H1 (cell line): Measurements from ENCODE around the gene DNAJC5G. TPM values are rescaled to one million over a fixed set of nuclear protein-coding genes. Genes with fewer than 3 reads are reported as not detected.
A peak's percentile ranks its signal among the peaks of the same experiment; 100 is the strongest.

ENCODE experiments used
- HDAC2 ChIP-seq, 2 experiments: fragments of 300-600 bp in 1 of 2; sonication (generic) in 1 of 2; IDR thresholded peaks; 2 replicates each; pipeline ENCODE4 v1.6.1; 2011 to 2012; ENCODE audit warnings: low read depth in 2 of 2, low read length in 2 of 2, mild to moderate bottlenecking in 2 of 2, moderate library complexity in 2 of 2, borderline replicate concordance in 1 of 2, inconsistent platforms in 1 of 2
- KDM4A ChIP-seq: IDR thresholded peaks from one replicate; pipeline ENCODE4 v1.7.1; 2012; ENCODE audit warnings: low read depth, mild to moderate bottlenecking, moderate library complexity, low read length, inconsistent platforms; ENCODE audit not compliant: severe bottlenecking
- PHF8 ChIP-seq: fragments of 200-600 bp; sonication (generic); conservative IDR thresholded peaks from 2 replicates; pipeline ENCODE4 v1.7.1; 2012; ENCODE audit warnings: low read depth, mild to moderate bottlenecking, inconsistent platforms, low read length, moderate library complexity
- SP1 ChIP-seq: IDR thresholded peaks from 2 replicates; pipeline ENCODE4 v1.6.1; 2011; ENCODE audit warnings: low read depth, low read length
- TAF7 ChIP-seq: optimal IDR thresholded peaks from 2 replicates; pipeline ENCODE3; 2011; ENCODE audit warnings: low read depth, mild to moderate bottlenecking, inconsistent platforms, low read length, moderate library complexity, borderline replicate concordance
- polyA plus RNA-seq, 7 experiments: library from polyadenylated mRNA; depleted of rRNA in 3 of 7; stranded (reverse) in 5 of 7; unstranded in 2 of 7; fragments of >200 nt in 5 of 7; fragments of 200-250 nt in 2 of 7; gene quantifications; 1 replicate in 5 of 7; 2 replicates in 1 of 7; 4 replicates in 1 of 7; pipeline versions ENCODE4 v1.2.1 to v1.2.3, GENCODE V29; 2011 to 2013; ENCODE audit warnings: missing spikeins in 2 of 7, mixed read lengths in 2 of 7
- total RNA-seq: library from RNA; stranded (reverse); fragmentation: NEBNext Ultra II Directional; extraction: Animal tissue kit (Norgen Biotek cat#: 25700); gene quantifications from 2 replicates; pipeline ENCODE4 v1.2.1, GENCODE V29; 2021

Gene DNAJC5G
- total and polyA plus RNA-seq, 2 of the 8 experiments (the other 6 are each of a cell fraction or from before 2014, with no cell fraction given): 0.83 to 1.4 TPM

DNA sequence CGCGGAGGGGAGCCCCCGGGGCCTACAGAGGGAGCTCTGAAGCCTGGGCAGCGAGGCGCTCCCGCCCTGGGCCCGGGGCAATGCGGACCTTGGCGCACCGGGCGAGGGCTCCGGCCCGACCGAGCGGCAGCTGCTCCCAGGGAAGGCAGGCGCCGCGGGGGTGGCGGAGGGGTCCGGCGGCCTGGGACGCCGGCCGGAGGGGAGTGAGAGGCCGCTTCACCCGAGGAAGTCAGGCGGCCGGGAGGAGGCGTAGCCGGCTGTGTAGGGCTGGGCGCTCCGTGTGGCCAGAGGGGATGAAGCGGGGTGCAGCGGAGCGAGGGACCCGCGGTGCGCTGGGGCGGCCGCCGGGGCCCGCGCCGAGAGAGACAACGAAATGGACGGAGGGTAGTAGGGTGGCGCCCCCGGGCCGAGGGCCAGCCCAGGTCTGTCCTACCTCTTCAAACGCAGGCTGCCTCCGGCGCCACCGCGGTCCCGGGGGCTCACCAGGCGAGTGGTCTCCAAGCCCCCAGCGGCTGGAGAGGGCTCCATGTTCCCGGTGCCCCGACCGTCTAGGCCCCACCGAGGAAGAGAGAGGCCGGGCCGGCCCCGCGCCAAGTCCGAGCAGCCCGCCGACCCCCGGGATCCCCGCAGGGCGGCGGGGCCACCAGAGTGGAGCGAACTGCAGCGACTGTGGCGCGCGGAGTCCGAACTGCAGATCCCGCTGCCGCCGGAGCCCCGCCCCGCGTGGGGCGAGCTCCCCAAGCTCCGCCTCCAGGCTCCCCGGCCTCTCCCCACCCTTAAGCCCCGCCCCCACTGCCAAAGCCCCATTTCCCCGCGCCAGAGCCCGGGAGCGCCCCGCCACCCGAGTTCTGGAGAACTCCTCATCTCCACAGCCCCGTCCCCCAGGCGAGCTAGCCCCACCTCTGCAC is 12.6 kb upstream of the DNAJC5G start, which contains the start of gene SLC30A3 (continued):
- TF ChIP-seq KDM4A (peak; percentile 99), PHF8 (peak; percentile 30), TAF7 (no peak), HDAC2 (IDR thresholded peaks at IDR 0.05; ENCODE audit: borderline replicate concordance in 1 of 2, low read depth in 2 of 2, low read length in 2 of 2) (peak in 1 of 2 experiments; percentile 23; a peak in 1 of 4 replicates), SP1 (no peak)
